GM06990 (cell line): Measurements from ENCODE around the gene NHLRC4.
"Not testable (repeated sequence)": the region's sequence is repeated elsewhere in the genome, so short reads cannot be mapped to it uniquely, and the experiment has no call there.

ENCODE experiments used
- DNase-seq: peaks from one replicate; pipeline ENCODE4 v3.0.0-alpha.2; 2011; ENCODE audit not compliant: insufficient read length; ENCODE audit errors: extremely low read depth
- H3K27me3 ChIP-seq: replicated peaks from 2 replicates; pipeline ENCODE4 v1.6.0; 2011; ENCODE audit warnings: low read length; ENCODE audit not compliant: control insufficient read depth, insufficient read depth
- H3K36me3 ChIP-seq: 2 replicates; pipeline ENCODE4 v1.5.1; 2011; ENCODE audit warnings: low read length; ENCODE audit not compliant: control insufficient read depth, insufficient read depth
- H3K4me3 ChIP-seq: replicated peaks from 2 replicates; pipeline ENCODE4 v1.5.1; 2011; ENCODE audit warnings: low read depth, mild to moderate bottlenecking, control low read depth, low read length
- TF ChIP-seq, protein P1 (sequence below): IDR thresholded peaks from 2 replicates; pipeline ENCODE4 v1.5.1; 2011; ENCODE audit warnings: low read length, control low read depth, mild to moderate bottlenecking, inconsistent platforms; ENCODE audit not compliant: insufficient read depth, poor library complexity, severe bottlenecking

NHLRC4 gene

DNA sequence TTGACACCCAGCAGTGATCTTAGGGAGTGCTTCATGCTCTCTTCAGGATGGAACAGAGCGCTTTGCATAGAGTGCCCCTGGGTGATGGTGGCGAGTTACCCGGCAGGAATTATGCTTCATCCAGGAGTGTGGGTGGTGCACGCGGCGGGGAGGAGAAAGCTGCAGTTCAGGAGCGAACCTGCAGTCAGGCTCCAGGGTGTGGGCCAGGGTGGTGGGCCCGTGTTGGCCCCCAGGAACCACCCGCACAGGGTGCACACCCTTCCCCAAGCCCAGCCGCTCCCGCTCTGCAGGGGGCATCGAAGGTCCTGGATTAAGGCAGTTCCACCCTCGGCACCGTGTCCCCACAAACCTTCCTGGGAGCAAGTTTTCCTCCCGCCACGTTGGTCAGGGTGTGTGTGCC, 27.0 kb downstream of the NHLRC4 start:
- no peak for DNase-seq
- Histone ChIP-seq H3K36me3 (no peaks in the 10 kb centered on the region; the same call in none of the 2 replicates), H3K4me3 (no peak overlapping the region), H3K27me3 (no peaks in the 10 kb centered on the region)
- TF ChIP-seq, protein P1, sequence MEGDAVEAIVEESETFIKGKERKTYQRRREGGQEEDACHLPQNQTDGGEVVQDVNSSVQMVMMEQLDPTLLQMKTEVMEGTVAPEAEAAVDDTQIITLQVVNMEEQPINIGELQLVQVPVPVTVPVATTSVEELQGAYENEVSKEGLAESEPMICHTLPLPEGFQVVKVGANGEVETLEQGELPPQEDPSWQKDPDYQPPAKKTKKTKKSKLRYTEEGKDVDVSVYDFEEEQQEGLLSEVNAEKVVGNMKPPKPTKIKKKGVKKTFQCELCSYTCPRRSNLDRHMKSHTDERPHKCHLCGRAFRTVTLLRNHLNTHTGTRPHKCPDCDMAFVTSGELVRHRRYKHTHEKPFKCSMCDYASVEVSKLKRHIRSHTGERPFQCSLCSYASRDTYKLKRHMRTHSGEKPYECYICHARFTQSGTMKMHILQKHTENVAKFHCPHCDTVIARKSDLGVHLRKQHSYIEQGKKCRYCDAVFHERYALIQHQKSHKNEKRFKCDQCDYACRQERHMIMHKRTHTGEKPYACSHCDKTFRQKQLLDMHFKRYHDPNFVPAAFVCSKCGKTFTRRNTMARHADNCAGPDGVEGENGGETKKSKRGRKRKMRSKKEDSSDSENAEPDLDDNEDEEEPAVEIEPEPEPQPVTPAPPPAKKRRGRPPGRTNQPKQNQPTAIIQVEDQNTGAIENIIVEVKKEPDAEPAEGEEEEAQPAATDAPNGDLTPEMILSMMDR: no peak

DNA sequence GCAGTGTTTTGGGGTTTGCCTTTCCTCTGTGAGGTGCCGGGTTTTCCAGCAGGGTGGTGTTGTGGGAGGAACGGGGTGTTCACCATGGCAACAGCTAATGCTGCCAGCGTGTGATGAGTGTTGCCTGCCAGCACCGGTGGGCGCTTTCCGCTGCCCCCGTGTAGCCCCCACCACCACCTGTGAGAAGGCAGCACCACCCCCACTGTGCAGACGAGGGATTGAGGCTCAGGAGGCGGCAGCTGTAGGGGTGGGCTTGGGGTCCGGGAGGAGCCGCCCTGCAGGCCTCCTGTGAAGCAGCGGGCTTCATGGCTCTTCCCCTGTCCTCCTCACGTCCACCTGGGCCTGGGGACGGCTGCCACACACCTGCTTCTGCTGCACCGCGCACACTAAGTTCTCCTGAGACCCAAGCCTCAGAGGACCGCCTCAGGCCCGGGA, 28.3 kb downstream of the NHLRC4 start:
- no peaks in the 10 kb centered on the region for H3K27me3 ChIP-seq
- H3K4me3 ChIP-seq: no peak overlapping the region
- H3K36me3 ChIP-seq: peaks cover 1% of the 10 kb centered on the region
- TF ChIP-seq, protein P1: no peak
- DNase-seq: no peak

DNA sequence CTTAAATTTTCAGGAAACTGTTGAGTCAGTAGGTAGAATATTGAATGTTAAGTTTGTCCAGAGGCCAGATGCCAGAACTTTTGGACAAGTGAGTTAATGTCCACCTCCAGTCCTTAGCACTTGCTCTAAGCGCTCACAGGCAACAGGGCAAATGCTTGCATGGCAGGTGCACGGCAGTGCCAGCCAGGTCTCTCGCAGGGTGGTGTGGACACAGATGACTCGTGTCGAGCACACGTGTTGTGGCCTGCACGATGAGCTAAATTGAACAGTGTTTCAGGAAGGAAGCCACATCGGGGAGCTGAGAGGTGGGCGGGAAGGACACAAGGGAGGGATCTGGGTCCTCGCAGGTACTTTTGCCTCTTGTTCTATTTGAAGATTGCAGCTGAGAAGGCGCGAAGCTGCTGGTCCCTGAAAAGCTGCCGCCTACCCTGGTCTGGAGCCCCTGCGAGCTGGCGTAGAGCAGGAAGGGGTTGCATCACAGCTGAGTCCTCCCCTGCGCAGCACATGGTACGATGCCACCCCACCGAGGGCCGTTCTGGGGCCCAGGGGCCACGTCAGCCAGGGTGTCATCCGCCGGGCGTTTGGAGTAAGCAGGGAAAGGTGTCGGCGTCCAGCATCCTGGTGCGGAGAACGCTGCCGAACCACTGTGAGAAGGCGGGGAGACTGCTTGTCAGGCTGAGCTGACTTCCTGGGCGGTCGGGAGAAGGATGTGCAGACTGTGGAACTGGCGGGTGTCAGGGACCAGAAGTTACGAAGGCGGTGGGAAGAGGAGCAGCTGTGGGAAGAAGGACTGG, 29.3 kb downstream of the NHLRC4 start:
- H3K36me3 ChIP-seq: peaks cover 1% of the 10 kb centered on the region
- no peak overlapping the region for H3K4me3 ChIP-seq
- no peak for DNase-seq
- TF ChIP-seq, protein P1: no peak
- no peaks in the 10 kb centered on the region for H3K27me3 ChIP-seq

DNA sequence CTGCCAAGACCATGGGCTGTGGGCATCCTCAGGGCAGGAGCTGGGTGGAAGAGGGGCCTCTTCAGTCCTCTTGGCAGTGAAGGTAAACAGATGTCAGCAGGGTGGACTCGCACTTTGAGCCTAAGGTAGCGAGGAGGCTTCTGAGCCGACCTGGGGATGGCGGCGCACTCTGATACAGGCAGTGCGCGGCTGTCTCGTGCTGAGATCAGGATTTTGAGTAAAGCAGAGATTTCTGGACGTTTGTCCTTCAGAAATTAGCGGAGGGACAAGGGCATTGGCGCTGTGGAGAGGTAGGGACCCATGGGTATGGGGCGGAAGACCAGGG, 29.9 kb downstream of the NHLRC4 start:
- TF ChIP-seq, protein P1: no peak
- H3K4me3 ChIP-seq: no peak overlapping the region
- DNase-seq: no peak
- H3K27me3 ChIP-seq: no peaks in the 10 kb centered on the region
- peaks cover 1% of the 10 kb centered on the region for H3K36me3 ChIP-seq

DNA sequence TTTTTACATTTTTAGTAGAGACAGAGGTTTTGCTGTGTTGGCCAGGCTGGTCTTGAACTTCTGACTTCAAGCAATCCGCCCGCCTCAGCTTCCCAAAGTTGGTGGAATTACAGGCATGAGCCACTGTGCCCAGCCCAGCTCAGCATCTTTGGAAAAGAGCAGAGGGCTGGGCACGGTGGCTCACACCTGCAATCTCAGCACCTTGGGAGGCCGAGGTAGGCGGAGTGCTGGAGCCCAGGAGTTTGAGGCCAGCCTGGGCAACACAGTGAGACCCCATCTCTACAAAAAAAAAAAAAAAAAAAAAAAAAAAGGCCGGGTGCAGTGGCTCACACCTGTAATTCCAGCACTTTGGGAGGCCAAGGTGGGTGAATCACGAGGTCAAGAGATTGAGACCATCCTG, 30.9 kb downstream of the NHLRC4 start:
- not testable (repeated sequence) for H3K36me3 ChIP-seq, DNase-seq, H3K27me3 ChIP-seq, H3K4me3 ChIP-seq

DNA sequence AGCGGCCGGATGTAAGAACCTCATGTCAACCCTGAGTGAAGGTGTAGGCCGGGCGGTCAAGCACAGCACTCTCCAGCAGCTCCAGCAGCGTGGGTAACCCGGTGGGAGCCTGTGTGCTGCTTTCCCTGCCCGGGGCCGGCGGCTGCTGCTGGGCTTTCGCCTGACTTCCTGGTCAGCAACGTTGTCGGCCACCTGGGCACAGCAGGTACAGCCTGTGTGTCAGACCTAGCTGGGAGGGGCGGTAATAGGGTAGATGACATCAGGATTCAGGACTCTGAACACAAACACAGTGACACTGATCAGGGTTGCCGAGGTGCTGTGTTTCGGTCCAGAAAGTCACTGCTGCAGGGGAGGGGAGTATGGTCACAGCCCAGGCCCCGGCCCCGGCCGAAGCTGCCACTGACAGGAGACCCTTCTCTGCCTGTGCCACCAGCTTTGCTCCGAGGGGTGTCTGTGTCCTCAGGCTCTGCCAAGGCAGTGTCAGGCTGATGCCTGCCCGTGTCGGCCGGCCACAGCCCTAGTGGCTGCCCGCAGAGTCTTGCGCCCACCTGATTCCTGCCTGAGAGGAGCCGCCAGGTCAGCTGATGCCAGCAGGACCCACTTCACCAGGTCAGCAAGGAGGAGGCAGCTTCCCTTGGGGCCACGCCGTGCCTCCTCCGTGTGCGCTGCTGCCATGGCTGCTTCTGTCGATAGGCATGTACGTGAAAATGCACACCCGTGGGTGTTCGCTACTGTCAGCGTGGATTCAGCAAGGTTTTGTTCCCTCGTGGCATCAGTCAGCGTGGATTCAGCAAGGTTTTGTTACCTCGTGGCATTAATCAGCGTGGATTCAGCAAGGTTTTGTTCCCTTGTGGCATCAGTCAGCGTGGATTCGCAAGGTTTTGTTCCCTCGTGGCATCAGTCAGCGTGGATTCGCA, 32.3 kb downstream of the NHLRC4 start:
- no peak for DNase-seq
- no peak overlapping the region for H3K4me3 ChIP-seq
- TF ChIP-seq, protein P1: no peak
- no peaks in the 10 kb centered on the region for H3K27me3 ChIP-seq
- peaks cover 1% of the 10 kb centered on the region for H3K36me3 ChIP-seq
